ENCODE results near the gene MYT1. TPM values are rescaled to one million over a fixed set of nuclear protein-coding genes. Genes with fewer than 3 reads are reported as not detected.

The MYT1 gene
- total and polyA plus RNA-seq, 2 of the 13 experiments (the other 11 are each of a cell fraction or from before 2014, with no cell fraction given): 0.58 to 2.5 TPM

DNA sequence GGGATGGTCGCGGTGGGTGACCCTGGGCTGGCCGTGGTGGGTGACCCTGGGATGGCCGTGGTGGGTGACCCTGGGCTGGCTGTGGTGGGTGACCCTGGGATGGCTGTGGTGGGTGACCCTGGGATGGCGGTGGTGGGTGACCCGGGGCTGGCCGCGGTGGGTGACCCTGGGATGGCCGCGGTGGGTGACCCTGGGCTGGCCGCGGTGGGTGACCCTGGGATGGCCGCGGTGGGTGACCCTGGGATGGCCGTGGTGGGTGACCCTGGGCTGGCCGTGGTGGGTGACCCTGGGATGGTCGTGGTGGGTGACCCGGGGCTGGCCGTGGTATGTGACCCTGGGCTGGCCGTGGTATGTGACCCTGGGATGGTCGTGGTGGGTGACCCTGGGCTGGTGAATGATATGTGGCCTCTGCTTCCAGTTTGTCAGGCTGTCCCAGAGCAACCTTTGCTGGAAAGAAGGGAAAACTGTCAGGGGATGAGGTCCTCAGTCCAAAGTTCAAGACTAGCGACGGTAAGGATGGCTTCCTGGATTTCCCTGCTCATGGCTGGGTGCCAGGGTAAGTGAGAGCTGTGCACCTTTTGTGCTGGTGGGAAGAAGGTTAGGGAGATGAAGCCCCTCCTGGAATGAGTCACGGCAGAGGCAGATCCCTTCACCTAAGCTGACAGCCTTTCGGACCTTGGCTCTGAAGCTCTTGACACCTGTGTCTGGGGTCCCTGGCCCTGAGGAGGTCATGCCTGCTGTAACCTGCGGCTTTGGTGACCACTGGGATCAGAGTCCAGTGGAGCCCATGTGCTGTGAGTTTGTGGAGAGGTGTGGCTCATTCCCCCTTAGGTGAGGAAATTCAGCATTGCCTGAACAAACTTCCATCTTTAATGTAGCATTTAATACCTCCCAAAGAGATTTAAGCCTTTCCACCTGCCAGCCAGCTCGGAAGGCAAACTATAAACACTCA, 72.2 kb downstream of the MYT1 start (continued):
- TF ChIP-seq, protein P1, sequence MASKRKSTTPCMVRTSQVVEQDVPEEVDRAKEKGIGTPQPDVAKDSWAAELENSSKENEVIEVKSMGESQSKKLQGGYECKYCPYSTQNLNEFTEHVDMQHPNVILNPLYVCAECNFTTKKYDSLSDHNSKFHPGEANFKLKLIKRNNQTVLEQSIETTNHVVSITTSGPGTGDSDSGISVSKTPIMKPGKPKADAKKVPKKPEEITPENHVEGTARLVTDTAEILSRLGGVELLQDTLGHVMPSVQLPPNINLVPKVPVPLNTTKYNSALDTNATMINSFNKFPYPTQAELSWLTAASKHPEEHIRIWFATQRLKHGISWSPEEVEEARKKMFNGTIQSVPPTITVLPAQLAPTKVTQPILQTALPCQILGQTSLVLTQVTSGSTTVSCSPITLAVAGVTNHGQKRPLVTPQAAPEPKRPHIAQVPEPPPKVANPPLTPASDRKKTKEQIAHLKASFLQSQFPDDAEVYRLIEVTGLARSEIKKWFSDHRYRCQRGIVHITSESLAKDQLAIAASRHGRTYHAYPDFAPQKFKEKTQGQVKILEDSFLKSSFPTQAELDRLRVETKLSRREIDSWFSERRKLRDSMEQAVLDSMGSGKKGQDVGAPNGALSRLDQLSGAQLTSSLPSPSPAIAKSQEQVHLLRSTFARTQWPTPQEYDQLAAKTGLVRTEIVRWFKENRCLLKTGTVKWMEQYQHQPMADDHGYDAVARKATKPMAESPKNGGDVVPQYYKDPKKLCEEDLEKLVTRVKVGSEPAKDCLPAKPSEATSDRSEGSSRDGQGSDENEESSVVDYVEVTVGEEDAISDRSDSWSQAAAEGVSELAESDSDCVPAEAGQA (IDR thresholded peaks at IDR 0.05; ENCODE audit: low read depth): peak; percentile 54
- TF ChIP-seq, protein P1 (CRISPR knock-in tag; IDR thresholded peaks at IDR 0.05; ENCODE audit: borderline replicate concordance): no peak
- no peak for TF ChIP-seq ZNF234 (CRISPR knock-in tag; conservative IDR thresholded peaks at IDR 0.05)
- TF ChIP-seq E2F5 (CRISPR knock-in tag; conservative IDR thresholded peaks at IDR 0.05): no peak
- TF ChIP-seq ZNF530 (CRISPR knock-in tag; IDR thresholded peaks at IDR 0.05; ENCODE audit: low read depth): no peak
- TF ChIP-seq ZNF503 (CRISPR knock-in tag; IDR thresholded peaks at IDR 0.05): no peak
- no peak for TF ChIP-seq TRAFD1 (CRISPR knock-in tag; IDR thresholded peaks at IDR 0.05; ENCODE audit: borderline replicate concordance)
- TF ChIP-seq DRAP1 (CRISPR knock-in tag; IDR thresholded peaks at IDR 0.05): 0 out of 2 replicates have a peak, but pooled peaks have one; percentile 45
- TF ChIP-seq NR0B2 (CRISPR knock-in tag; IDR thresholded peaks at IDR 0.05): peak; percentile 69; the same call in 1 of the 2 replicates
- no peak for TF ChIP-seq TSC22D2 (CRISPR knock-in tag; IDR thresholded peaks at IDR 0.05; ENCODE audit: borderline replicate concordance)
- TF ChIP-seq ZNF749 (CRISPR knock-in tag; IDR thresholded peaks at IDR 0.05; ENCODE audit: borderline replicate concordance): no peak
- no peak for TF ChIP-seq SRSF1 (optimal IDR thresholded peaks at IDR 0.05; ENCODE audit: low read depth, low read length)
- TF ChIP-seq, protein P2, sequence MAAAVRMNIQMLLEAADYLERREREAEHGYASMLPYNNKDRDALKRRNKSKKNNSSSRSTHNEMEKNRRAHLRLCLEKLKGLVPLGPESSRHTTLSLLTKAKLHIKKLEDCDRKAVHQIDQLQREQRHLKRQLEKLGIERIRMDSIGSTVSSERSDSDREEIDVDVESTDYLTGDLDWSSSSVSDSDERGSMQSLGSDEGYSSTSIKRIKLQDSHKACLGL (CRISPR knock-in tag; IDR thresholded peaks at IDR 0.05): no peak
- peak; percentile 95 for TF ChIP-seq ZNF292 (CRISPR knock-in tag; IDR thresholded peaks at IDR 0.05; ENCODE audit: borderline replicate concordance, low read depth)
- TF ChIP-seq ONECUT2 (CRISPR knock-in tag; IDR thresholded peaks at IDR 0.05): no peak

Data from HepG2 (cell line).